NCI-H1417 treated with DMSO at 0.1 percent for 48 hours (cell line): ENCODE results near the gene CRY1.
"Not testable (repeated sequence)": the region's sequence is repeated elsewhere in the genome, so short reads cannot be mapped to it uniquely, and the experiment has no call there.

ENCODE experiments used
- DNase-seq: peaks from one replicate; lab custom pipeline; 2025; lab: John Stamatoyannopoulos, UW

CRY1 gene

DNA sequence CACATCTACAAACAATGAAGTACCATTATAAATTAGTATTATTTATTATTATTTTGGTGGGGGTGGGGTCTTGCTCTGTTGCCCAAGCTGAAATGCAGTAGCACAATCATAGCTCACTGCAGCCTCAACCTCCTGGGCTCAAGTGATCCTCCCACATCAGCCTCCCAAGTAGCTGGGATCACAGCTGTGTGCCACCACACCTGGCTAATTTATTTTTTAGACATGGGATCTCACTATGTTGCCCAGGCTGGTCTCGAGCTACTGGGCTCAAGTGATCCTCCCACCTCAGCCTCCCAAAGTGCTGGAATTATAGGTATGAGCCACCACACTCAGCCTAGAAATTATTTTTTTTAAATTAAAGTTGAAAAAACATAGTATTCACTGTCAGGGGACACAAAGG, 15.0 kb upstream of the CRY1 start:
- DNase-seq = not testable (repeated sequence)

DNA sequence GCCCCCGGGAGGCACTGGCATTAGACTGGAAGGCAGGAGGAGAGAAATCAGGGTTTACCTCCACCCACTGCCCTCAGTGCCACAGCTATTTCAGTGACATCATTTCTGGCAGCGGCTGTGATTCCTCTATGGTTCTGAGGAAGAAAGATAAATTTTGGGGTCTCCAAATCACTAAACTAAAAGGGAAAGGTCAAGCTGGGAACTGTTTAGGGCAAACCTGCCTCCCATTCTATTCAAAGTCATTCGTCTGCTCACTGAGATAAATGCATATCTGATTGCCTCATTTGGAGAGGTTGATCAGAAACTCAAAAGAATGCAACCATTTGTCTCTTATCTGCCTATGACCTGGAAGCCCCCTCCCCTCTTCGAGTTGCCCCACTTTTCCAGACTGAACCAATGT, 14.0 kb upstream of the CRY1 start:
- DNase-seq = no peak

DNA sequence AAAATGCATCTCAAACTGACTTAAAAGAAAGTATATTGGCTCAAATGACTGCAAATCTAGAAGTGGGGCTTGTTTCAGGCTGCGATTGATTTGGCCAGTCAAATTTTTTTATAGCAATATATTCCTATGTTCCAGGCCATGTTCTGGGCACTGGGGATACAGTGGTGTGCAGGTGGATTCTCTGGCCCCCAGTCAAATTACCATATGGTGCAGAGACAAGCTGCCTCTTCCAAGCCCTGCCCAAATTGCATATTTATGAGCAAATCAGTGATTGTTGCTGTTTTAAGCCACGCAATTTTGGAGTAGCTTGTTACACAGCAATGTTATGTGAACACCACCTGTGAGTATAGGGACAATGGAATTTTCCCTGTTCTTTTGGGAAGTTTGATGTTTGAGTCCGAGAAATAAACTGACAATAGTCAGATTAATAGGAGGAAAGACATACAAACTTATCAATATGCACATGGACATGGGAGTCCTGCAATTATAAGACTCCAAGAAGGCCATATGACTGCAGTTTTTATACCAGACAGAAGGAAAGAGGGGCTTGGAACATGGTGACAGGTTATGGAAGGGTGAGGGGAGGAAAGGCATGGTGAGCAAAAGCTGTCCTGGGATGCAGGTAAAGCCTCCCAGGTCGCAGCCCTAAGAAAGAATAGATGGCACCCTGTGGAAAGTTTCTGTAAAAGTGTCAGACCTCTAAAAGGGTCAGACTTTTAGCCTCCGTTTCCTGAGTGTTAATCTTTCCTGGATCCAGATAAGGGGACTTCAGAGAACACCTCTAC, 13.1 kb upstream of the CRY1 start:
- DNase-seq = no peak

DNA sequence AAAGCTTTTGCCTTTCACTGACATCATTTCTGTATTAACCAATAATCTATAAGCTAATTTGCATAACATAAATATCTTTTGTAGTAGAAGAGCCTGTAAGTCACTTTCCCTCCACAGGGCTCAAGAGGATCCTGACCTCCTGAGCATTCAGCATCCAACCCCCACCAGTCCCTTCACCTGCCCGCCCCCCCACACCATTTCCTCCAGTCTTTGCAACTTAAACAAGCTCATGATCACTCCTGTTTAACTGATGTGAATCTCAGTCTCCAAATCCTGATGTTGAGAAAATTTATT, 12.0 kb upstream of the CRY1 start:
- no peak for DNase-seq

DNA sequence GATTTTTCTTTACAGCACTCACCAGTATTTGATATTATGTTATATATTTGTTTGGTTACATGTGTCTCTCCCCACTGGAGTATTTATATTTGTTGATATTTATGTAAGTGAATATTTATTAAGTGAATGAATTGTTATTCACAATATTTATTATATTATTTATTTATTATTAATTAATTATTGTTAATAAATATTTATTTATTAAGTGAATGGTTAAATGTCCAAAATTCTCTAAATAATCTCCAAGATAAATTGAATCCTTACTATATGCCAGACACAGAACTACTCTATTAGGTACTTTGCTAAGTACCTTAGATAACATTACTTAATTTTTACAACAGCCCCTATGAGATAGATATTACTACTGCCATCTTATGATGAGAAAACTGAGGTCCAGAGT, 10.2 kb upstream of the CRY1 start:
- no peak for DNase-seq

DNA sequence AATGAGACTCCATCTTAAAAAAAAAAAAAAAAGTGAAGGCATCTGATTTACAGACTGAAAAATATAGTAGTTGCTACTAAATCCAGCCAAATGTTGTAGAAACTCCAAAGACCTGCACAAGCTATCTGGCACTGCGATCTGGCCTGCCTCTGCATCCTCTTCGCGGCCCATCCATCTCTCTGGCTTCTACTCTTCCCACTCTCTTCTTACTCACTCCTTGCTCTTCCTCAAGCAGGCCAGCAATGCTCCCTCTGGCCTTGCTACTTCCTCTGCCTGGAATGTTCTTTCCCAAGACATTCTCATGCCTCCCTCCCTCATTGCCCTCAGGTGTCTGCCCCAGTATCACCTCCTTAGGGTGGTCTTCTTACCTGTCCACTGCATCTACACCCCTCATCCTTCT, 9.7 kb upstream of the CRY1 start:
- DNase-seq = no peak

GRCh38 chr12:107102294-107102693, 8.9 kb upstream of the CRY1 start:
- no peak for DNase-seq

DNA sequence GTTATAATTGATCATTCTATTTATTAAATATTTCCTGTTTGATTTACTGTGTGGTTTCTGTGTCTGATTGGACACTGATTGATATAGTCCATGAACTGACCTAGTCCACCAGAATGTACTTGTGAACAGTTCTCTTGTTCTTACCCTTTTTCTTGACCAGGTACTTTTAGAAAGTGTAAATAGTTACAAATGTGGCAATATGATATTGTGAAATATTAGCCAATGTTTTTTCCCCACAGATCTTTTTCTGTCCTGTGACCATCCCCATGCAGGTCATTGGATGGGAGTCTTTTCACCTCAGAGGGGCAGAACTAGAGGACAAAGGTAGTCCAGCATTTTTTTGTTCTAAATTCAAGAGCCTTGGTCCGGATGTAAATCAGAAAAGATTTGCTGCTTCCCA, 8.3 kb upstream of the CRY1 start:
- DNase-seq = no peak

DNA sequence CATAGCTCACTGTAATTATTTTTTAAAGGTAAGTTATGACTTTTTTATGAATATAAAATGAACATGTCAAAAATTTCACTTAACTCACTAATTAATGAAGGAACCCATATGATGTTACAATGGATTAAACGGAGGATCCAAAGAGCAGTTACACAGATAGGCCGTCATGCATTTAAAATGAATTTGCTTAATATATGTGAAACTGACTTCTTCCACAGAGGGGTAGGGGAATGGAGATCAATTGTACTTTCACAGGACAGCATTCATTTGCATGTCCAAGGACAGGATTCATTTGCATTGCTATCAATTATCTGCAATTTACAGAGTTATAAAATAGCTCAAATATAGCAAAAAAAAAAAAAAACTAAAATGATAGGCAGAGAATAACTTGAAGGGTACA, 6.6 kb upstream of the CRY1 start:
- no peak for DNase-seq

DNA sequence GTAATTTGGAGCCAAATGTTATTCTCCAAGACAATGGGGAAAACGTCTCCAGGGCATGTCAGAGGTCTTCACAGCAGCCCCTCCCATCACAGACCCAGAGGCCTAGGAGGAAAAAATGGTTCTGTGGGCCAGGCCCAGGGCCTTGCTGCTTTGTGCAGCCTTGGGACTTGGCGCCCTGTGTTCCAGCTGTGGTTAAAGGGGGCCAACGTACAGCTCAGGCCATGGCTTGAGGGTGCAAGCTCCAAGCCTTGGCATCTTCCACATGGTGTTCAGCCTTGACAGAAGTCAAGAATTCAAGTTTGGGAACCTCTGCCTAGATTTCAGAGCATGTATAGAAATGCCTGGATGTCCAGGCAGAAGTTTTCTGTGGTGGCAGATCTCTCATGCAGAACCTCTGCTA, 3.2 kb upstream of the CRY1 start:
- no peak for DNase-seq

DNA sequence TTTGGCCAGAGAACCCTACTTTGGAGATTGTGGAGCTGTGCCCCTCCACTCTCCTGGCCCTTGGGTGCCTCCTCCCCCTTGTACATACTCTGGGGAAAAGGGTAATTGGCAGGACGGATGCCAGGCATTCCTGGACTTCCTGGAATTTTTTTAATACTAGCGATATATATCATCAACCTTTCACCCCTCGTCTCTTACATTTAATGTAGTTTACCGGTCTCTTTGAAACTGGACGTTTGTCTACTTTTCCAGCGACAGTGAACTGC, 767 bp upstream of the CRY1 start:
- no peak for DNase-seq

DNA sequence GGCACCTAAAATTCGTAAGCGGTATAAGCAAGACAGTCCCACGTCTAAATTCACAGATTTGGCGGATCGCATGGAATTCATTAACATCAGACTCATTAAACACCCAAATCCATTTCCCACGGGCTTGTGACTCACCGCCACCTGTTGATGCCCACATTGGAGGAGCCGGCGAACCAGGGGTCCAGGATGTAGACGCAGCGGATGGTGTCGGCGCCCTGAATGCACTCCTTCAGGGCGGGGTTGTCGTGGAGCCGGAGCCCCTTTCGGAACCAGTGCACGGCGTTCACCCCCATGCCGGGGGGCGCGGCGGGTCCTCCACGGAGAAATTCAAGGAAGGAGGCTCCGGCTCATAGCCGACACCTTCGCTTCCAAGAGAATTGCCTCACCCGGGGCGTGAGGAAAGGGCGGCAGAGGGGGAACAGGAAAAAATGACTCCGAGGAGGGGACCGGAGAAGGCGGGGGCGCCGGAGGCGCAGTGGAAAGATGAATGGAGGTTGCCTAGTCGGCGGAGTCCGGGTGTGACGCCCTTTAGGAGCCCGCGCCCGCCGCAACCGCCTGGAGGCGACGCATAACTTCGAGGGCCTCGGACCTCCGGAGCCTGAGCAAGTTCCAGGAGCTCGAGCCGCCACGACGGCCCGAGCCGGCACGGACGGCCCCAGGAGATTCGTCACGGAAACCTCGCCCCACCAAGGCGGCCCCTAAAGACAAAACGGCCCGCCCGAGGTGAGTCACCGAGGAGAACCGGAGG, 506 bp downstream of the CRY1 start:
- DNase-seq = peak; percentile 52

DNA sequence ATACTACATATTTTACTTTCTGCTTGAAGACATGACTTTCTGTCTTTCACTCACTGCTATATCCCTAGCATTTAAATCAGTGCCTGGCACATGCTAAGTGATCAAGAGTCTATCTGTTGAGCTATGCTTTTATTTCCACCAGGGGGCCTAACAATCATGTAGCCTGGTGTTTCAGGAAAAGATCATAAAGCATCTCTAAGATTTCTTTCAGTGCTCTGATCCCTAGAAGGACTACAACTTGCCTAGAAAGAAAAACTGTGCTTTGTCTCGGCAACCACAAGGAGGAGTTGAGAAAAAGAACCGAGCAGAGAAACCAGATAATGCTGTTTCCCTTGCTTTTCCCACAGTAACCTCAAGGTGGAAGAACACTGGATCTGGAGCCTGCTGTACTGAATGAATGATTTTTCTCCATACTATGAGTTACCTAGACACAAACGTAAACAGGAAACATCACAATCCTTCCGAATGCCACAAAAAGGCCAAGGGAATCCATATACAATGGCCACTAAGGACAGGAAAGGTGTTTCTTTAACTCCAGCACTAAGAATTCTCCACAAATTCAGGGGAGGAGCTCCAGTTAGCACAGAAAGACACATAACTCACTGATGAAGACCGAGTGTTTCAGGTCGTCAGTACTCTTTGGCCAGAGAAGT, 1.2 kb downstream of the CRY1 start:
- DNase-seq = peak; percentile 38

GRCh38 chr12:107091381-107091780, 2.0 kb downstream of the CRY1 start:
- no peak for DNase-seq

GRCh38 chr12:107090711-107091110, 2.6 kb downstream of the CRY1 start:
- DNase-seq = no peak

DNA sequence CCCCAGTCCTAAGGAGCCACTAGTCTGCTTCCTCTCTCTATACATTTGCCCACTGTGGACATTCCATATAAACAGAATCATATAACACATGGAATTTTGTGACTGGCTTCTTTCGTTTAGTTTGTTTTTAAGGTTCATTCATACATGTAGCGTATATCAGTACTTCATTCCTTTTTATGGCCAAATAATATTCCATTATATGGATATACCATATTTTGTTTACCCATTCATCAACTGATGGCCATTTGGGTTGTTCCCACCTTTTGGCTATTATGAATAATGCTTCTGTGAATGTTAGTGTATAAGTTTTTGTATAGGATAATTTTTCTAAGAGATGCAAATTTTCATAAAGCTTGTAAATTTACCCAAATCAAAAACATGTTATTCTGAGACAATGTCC, 4.4 kb downstream of the CRY1 start:
- DNase-seq = no peak

GRCh38 chr12:107086314-107086713, 7.0 kb downstream of the CRY1 start:
- no peak for DNase-seq

DNA sequence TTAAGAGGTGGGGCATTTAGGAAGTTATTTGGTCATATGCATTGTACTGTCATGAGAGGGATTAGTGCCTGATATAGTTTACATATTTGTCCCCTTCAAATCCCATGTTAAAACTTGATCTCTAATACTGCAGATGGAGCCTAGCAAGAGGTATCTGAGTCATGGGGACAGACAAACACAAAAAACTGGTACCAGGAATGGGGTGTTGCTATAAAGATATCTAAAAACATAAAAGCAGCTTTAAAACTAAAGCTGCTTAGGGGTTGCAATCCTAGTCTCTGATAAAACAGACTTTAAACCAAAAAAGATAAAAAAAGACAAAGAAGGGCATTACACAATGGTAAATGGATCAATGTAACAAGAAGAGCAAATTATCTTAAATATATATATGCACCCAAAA, 11.6 kb downstream of the CRY1 start:
- DNase-seq = no peak

DNA sequence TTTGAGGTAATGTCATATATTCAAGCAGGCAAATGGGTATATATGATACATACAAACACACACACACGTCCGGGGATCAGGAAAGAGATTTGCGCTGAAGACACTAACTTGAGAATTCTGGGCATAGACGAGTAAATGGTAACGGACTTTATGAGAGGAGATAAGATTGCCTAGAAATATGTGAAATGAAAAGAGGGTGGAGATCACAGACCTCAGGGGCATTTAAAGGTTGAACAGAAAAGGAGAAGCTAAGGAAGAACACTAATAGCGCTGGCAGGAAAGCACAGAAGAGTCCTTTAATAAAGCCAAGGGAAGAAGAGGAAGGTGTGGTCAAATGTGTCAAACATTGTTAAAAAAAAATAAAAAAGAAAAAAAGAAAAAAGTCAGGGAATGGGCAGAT, 13.1 kb downstream of the CRY1 start:
- DNase-seq = no peak

GRCh38 chr12:107079172-107080011, 14.0 kb downstream of the CRY1 start:
- DNase-seq = no peak

DNA sequence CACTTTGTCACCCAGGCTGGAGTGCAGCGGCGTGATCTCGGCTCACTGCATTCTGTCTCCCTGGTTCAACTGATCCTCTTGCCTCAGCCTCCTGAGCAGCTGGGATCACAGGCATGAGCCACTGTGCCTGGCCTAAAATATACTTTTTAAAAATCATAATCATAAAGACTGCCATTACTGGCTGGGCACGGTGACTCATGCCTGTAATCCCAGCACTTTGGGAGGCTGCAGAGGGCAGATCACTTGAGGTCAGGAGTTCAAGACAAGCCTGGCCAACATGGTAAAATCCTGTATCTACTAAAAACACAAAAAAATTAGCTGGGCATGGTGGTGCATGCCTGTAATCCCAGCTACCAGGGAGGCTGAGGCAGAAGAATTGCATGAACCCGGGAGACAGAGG, 20.1 kb downstream of the CRY1 start:
- DNase-seq = not testable (repeated sequence)

DNA sequence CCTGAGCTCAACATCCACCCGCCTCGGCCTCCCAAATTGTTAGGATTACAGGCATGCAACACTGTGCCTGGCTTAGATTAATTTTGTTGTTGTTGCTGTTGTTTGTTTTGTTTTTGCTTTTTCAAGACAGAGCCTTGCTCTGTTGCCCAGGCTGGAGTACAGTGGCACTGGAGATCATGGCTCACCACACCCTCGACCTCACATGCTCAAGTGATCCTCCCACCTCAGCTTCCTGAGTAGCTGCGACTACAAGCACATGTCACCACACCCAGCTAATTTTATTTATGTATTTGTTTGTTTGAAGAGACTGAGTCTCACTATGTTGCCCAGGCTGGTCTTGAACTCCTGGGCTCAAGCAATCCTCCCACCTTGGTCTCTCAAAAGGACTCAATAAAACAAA, 26.7 kb downstream of the CRY1 start:
- no peak for DNase-seq

GRCh38 chr12:107064687-107065086, 28.7 kb downstream of the CRY1 start:
- DNase-seq = no peak
